HG03520 (cell line): ENCODE results near the gene KRT27.
A peak's percentile ranks its signal among the peaks of the same experiment; 100 is the strongest.
"Not testable (repeated sequence)": the region's sequence is repeated elsewhere in the genome, so short reads cannot be mapped to it uniquely, and the experiment has no call there.

Experiments
- ATAC-seq: cut with Tn5 transposase; IDR thresholded peaks from one replicate; pipeline ENCODE4 v1.9.1; 2021; ENCODE audit warnings: mild to moderate bottlenecking, moderate library complexity; ENCODE audit not compliant: unreplicated experiment

The KRT27 gene, protein sequence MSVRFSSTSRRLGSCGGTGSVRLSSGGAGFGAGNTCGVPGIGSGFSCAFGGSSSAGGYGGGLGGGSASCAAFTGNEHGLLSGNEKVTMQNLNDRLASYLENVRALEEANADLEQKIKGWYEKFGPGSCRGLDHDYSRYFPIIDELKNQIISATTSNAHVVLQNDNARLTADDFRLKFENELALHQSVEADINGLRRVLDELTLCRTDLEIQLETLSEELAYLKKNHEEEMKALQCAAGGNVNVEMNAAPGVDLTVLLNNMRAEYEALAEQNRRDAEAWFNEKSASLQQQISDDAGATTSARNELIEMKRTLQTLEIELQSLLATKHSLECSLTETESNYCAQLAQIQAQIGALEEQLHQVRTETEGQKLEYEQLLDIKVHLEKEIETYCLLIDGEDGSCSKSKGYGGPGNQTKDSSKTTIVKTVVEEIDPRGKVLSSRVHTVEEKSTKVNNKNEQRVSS

DNA sequence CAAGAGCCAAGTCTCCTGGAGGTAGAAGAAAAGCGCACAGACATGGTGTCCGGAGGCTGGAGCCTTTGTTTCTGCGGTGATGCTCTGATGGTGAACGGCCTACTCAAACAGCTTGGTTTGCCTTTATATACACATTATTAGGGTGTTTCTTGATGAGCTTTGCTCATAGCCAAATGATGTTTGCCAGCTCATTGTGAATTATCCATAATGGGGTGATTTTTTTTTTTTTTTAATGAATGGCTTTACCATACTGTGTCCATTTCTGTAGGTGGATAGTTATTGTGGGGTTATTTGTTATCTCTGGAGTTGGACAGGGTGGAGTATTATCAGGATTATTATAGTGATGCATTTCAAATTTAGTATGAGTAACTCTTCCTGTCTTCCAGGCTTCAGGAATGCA is at the start of gene KRT27:
TSS of gene KRT27 (minus strand) at position 101 of the 400 bp plus-strand sequence. CDS start at position 44, 57 bp downstream.
- no peak for ATAC-seq

DNA sequence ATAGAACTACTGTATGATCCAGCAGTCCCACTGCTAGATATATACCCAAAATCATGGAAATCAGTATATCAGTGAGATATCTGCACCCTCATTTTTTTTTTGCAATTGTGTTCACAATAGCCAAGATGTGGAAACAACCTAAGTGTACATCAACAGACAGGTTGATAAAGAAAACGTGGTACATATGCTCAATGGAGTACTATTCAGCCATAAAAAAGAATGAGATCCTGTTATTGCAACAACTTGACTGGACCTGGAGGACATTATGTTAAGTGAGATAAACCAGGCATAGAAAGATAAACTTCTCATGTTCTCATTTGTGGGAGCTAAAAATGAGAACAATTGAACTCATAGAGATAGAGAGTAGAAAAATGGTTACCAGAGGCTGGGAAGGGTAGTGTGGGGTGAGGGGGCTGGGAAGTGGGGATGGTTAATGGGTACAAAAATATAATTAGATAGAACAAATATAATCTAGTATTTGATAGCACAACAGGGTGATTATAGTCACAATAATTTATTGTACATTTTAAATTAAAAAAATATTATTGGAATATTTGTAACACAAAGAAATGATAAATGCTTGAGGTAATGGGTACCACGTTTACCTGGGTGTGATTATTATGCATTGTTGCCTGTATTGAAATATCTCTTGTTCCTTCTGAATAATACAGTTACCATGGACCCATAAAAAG is 47.9 kb upstream of the KRT27 start:
- ATAC-seq: no peak

DNA sequence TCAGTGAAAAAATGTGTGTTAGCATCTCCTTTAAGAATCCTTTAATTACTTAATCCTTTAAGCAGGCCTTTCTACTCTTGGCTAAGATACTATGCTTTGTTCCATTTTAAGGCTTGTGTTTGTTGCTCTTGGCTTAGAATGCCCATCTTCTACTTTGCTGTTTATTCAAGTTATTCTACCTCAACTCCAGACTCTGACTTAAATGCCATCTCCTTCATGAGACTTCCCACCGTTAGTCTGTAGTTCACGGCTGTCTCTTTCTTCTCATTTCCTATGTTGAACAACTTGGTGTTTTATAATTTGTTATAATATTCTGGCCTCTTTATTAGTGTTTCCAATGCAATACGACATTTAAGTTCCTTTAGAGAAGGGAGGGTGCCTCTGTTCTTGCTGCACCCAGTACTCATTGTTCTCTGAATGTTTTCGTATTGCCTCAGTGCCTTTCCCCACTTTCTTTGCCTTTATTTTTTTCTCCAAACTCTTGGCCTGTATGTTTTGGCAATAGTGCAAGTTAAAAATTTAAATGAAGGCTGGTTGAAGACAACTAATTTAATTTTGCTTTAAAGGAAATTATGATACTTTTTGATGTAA is 46.2 kb upstream of the KRT27 start:
- ATAC-seq: no peak

DNA sequence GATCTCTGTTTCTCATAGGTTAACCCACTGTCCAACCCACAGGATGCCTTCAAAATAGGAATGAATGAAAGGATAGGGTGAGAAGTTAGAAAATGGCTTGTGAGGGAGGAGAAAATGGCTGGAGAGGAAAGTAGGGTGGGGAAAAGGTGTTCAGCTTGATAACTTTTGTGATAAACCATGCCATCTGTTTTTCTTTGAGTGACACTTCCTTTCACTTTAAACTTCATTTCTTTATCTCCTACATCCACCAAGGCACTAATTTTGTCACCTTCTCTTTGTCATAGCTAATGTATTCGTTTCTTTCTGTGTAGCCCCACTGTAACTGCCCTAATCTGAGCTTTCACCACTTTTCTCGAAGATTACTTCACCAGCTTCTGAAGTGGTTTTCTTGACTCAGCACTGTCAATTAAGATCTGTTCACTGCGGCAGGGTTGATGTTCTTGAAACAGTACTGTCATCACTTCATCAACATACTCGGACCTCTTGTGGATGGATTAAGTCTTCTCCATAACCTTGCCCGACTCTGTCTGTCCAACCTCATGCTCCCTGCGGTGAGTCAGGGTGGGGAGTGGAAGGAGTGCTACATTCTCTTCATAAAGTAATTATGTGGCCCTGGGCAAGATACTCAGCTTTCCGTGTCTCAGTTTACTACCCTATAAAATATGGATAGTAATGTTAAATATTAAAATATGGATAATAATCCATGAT is 45.5 kb upstream of the KRT27 start:
- ATAC-seq: no peak

DNA sequence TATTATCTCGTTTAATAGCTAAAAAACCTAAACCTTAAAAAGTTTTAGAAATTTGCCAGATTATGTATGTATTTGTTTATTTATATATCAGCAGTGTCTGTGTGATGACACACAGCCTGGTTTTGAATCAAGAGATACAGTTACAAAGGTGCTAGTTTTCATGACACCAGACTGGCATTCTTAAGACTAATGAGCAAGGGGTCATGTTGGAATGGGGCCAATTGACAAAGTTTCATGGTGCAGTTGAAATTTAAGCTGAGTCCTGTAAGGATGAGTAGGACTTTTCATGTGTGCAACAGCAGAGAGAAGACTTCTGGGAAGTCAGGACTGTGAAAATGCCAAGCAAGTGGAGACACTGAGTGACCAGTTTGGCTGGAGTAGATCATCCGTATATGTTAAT is 43.2 kb upstream of the KRT27 start:
- ATAC-seq: no peak

DNA sequence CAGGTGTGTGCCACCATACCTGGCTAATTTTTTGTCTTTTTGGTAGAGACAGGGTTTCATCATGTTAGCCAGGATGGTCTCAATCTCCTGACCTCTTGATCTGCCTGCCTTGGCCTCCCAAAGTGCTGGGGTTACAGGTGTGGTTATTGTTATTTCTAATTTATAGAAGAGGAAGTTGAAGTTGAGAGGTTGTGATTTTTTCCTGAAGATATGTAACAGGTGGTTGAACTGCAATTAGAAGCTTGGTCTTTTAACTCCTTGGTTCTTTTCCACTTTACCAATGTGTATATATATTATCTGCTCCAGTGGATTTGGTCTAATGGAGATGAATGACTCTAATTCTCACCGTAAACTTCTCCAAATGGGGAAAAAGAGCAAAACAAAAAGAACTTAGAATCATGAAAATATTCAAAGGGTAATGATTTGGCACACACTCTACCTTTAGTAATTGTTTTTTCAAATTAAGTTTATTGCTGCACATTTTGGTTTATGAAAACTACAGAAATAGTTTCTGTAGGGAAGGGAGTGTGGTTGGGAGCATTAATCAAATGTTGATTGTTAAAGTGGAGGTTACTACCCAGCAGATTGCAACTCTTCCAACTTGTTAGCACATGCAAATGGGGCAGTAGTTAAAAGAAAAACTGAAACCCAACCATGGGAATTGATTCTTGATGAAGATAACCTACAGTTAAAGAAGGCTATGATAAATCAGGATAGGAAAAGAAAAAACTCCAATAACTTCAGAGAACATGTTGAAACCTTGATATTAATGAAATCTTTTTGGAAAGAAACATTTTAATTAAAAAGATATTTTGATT is 41.9 kb upstream of the KRT27 start:
- no peak for ATAC-seq

DNA sequence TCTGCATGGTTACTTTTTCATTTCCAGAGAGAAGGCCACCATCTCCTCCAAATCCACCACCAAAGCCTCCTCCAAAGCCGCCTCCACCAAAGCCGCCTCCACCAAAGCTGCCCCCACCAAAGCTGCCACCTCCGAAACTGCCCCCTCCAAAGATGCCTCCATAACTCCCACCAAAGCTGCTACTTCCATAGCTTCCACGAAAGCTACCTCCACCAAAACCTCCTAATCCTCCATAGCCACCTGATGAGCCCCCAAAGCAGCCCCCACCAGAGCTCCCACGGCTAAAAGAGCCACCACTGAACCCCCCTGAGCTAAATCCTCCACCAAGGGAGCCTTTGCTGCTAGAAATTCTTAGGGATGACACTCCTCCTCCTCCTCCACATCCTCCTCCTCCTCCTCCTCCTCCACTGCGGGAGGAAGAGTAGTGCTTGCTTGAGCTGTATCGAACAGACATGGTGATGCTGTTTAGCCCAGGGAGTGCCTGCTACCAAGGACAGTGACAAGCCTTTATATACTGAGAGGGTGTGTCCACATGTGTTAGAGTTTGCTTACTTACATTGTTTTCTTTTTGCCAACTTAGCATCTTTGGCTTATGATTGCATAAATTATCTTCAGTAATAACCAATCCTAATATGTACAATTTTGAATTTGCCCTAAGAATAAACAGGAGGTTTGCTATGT is 39.9 kb upstream of the KRT27 start, which contains the start of gene KRT10:
TSS of gene KRT10 (minus strand) at position 483 of the 681 bp plus-strand sequence. CDS start at position 454, 29 bp downstream.
- no peak for ATAC-seq

DNA sequence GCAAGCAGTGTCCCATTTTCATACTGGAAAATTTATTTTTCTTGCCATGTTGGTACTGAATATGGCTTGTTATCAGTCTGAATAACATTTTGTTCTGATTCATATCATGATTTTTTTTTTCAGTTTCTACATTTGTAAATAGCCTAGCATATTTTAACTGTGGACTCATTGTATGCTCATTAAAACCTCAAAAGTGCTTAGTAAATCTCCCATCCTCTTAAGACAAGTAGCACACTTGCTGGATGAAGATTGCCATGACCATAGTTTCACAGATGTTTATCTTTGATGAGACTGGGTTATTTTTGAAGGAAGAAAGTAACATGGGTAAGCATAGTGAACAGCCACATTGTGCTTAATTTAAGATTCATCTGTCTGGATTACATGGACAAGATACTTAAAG is 39.2 kb upstream of the KRT27 start:
- ATAC-seq: no peak

DNA sequence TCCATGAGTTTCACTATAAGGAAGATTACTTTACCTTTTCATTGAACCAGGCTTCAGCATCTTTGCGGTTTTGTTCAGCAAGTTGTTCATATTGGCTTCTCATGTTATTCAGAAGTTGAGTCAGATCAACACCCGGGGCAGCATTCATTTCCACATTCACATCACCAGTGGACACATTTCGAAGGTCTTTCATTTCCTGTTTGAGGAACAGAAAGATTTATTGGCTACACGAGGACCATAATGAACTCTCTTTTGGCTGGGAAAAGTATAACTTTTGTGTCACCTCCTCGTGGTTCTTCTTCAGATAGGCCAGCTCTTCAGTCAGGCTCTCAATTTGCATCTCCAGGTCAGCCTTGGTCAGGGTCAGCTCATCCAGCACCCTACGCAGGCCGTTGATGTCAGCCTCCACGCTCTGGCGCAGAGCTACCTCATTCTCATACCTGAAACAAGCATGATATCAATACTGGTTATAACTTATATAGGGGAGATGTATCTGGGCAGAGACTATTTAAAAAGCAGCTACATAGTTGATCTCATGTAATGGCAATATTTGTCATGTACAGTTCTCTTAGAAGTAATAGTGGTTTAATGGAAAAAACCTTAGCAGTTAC is 38.0 kb upstream of the KRT27 start:
- no peak for ATAC-seq

DNA sequence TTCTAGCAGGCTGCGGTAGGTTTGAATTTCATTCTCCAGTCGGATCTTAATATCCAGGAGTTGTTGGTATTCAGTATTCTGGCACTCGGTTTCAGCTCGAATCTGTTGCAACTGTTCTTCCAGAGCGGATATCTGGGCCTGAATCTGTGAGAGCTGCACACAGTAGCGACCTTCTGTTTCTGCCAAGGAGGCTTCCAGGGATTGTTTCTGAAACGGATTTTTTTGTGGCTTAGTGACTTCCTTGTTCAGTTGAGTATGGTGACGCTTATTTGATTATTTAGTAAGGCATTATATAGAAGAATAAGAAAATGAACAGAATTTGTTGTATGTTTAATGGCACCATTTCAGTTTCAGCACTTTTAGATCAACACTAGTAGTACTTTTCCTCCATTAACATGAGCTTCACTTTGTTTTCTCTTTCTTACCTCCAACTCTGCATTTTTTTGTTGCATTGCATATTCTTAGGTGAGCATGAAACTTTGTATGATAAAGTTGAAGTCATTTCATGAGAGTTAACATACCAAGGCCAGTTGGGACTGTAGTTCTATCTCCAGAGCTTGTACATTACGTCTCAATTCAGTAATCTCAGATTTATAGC is 37.3 kb upstream of the KRT27 start:
- ATAC-seq: no peak

DNA sequence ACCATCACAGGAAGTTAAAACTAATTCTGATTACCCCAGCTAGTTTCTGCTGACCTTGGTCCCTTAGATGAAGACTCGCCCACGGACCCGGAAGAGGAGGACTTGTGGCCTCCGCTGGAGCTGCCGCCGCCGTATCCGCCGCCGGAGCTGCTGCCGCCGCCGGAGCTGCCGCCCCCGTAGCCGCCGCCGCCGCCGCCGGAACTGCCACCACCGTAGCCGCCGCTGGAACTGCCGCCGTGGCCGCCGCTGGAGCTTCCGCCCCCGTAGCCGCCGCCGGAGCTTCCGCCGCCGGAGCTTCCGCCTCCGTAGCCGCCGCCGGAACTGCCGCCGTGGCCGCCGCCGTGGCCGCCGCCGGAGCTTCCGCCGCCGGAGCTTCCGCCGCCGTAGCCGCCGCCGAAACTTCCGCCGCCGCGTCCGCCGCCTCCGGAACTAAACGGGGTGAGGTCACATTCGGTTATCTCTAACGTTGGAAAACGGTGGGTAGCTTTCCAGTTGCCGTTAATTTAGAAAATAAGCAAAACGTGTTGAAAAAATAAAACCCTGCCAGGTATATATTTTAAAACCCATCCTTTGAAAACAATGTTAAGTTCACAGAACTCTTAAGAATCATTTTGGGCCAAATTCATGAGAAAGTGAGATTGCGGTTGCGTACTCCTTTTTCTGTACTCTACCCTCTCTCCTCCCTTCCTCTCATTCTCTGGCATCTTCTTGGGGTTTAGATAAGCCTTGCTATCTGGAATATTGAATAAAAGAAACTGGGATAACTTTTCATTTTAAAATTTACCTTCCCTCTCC is 36.6 kb upstream of the KRT27 start:
- ATAC-seq: peak; percentile 52

DNA sequence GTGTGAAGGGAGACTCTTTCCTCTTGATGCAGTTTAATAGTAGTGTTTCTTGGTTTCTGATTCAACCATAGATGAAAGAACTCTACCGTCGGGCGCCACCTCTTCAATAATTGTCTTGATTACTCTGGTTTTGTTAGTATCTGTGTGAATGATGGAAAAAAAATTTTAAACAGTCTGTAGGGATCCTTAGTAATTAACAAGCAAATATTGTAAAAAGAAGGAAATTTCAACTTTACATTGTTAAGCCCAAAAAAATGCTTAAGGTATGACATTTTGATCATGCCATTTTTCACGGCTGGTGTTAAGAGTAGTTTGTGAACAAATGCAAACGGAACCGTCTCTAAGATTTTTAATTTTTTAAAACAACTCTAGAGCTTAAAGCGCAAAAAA is 36.0 kb upstream of the KRT27 start:
- no peak for ATAC-seq

DNA sequence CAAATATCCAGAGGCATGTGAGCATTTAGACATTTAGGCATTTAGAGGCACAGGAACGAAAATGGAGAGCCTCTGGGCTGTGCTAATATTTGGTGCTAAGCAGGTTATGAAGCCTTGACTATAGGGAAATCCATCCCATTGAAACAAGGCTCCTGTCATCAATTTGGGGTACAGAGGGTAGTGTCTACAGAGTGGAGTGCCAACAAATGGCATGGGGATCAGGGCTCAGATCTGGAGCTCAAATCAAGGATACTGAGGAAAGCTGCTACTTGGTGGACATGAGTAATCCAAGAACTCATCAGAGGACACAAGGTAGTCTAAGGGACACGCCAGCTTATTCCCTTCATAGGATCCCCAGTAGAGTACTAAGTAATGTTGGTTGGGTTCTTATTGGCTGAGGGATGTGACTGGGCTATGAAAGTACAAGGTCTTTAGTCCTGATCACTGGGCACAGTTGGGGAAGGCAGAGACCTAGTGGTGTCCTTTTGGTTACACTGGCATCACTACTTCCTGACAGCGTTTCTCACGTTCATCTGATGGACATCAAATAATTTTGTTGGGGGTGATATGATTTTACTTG is 34.8 kb upstream of the KRT27 start:
- no peak for ATAC-seq

DNA sequence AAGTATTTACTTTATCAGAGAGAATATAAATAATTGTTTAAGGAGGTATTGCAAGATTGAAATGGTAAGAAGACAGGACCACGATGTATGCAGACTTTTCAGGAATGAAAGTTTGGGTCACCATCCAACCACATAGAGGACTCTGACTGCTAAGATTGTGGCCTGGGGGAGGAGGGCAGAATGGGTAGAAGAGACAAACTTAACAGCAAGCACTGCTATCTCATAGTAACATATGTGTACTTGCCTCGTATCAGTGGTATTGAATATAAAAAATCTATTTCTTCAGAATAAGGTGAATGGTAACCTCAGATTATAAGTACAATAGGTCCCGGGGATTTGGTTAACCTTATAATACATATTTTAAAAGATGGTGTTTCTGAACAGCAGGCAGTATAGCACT is 34.2 kb upstream of the KRT27 start:
- no peak for ATAC-seq

DNA sequence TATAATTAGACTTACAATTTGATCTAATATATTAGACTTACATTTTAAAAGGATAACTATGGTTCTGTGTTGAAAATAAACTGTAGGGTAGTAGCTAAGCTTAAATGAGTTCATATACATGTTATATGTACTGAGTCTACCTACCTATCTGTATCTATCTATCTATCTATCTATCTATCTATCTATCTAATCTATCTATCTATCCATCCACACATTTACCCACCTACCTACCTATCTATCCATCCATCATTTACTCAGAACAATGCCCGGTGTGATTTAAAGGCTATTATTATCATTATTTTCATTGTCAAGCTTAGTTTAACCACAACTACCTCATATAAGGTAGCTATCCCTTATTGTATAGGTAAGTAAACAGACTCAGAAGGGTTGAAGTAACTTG is 33.0 kb upstream of the KRT27 start:
- no peak for ATAC-seq

DNA sequence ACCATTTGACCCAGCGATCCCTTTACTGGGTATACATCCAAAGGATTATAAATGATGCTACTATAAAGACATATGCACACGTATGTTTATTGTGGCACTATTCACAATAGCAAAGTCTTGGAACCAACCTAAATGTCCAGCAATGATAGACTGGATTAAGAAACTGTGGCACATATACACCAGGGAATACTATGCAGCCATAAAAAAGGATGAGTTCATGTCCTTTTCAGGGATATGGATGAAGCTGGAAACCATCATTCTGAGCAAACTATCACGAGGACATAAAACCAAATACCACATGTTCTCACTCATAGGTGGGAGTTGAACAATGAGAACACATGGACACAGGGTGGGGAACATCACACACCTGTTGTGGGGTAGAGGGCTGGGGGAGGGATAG is 32.3 kb upstream of the KRT27 start:
- not testable (repeated sequence) for ATAC-seq

DNA sequence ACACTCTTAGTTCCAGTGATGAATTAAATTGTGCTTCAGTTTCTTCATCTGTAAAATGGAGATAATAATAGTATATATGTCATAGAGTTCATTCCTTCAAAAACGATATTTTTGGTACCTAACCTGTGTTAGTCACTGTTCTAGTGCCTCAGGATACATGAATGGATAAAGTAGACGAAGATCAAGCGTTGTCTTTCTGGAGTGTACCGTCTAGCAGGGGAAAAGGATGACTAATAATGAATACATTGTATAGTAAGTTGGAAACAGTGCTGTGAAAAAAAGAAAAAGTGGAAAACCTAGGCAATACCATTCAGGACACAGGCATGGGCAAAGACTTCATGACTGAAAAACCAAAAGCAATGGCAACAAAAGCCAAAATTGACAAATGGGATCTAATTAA is 31.5 kb upstream of the KRT27 start:
- ATAC-seq: no peak

DNA sequence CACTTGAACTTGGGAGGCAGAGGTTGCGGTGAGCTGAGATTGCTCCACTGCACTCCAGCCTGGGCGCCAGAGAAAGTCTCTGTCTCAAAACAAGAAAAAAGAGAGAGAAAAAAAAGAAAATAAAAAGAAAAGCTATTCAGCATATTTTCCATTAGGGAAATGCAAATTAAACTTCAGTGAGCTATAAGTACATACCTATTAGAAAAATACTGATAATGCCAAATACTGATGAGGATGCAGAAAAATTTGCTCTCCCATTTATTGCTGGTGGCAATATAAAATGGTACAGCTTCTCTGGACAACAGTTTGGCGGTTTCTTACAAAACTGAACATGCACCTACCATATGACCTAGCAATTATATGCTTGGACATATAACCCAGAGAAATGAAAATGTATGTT is 30.3 kb upstream of the KRT27 start:
- ATAC-seq: no peak
